D341Med (cell line): ENCODE data around the gene CIAO3.
A peak's percentile ranks its signal among the peaks of the same experiment; 100 is the strongest.
"Not testable (repeated sequence)": the region's sequence is repeated elsewhere in the genome, so short reads cannot be mapped to it uniquely, and the experiment has no call there.

ENCODE experiments used
- DNase-seq: peaks from one replicate; pipeline ENCODE4 v3.0.0; 2012; ENCODE audit warnings: low spot score

Gene CIAO3

GRCh38 chr16:740764-741505 is at the start of gene CIAO3:
Gene CIAO3 (minus strand): TSS chr16:740997. CDS start chr16:740985, 12 bp downstream.
- DNase-seq = peak; percentile 98

GRCh38 chr16:790086-790485 is 49.3 kb upstream of the CIAO3 start:
- DNase-seq = no peak

GRCh38 chr16:789191-789850 is 48.5 kb upstream of the CIAO3 start:
- no peak for DNase-seq

- peak; percentile 99 for DNase-seq
Measured at GRCh38 chr16:788399-789126, 47.8 kb upstream of the CIAO3 start, which contains the start of gene CHTF18. Gene CHTF18 (plus strand): TSS chr16:788620. CDS start chr16:788685, 65 bp downstream.

GRCh38 chr16:787978-788398 is 47.2 kb upstream of the CIAO3 start, which contains the start of gene RPUSD1:
Gene RPUSD1 (minus strand): TSS chr16:788381. CDS start chr16:787737, 644 bp downstream.
- DNase-seq = no peak

- DNase-seq = no peak
Measured at GRCh38 chr16:787321-787966, 46.6 kb upstream of the CIAO3 start.

GRCh38 chr16:785563-786535 is 45.1 kb upstream of the CIAO3 start:
- DNase-seq = peak; percentile 76

GRCh38 chr16:784431-784830 is 43.6 kb upstream of the CIAO3 start:
- no peak for DNase-seq

- no peak for DNase-seq
Measured at GRCh38 chr16:783404-784161, 42.8 kb upstream of the CIAO3 start.

GRCh38 chr16:782766-783403 is 42.1 kb upstream of the CIAO3 start:
- peak; percentile 62 for DNase-seq

GRCh38 chr16:782258-782657 is 41.5 kb upstream of the CIAO3 start:
- no peak for DNase-seq

- DNase-seq = no peak
Measured at GRCh38 chr16:781346-782010, 40.7 kb upstream of the CIAO3 start.

- no peak for DNase-seq
Measured at GRCh38 chr16:780296-780695, 39.5 kb upstream of the CIAO3 start.

GRCh38 chr16:779561-779960 is 38.8 kb upstream of the CIAO3 start:
- DNase-seq = no peak

- no peak for DNase-seq
Measured at GRCh38 chr16:778909-779527, 38.2 kb upstream of the CIAO3 start.

- no peak for DNase-seq
Measured at GRCh38 chr16:778447-778846, 37.6 kb upstream of the CIAO3 start.

GRCh38 chr16:777826-778225 is 37.0 kb upstream of the CIAO3 start:
- no peak for DNase-seq

- no peak for DNase-seq
Measured at GRCh38 chr16:776824-777223, 36.0 kb upstream of the CIAO3 start.

- DNase-seq = not testable (repeated sequence)
Measured at GRCh38 chr16:776298-776697, 35.5 kb upstream of the CIAO3 start.
